Spleen (tissue), 7 donors: ENCODE measurements around the gene TUBD1.

Experiments used
- CTCF ChIP-seq, 11 experiments: fragments of 200-600 bp in 7 of 11; fragments of 450-650 bp in 4 of 11; sonication (generic) in 4 of 11; IDR thresholded peaks in 8 of 11; conservative IDR thresholded peaks in 3 of 11; 1 replicate in 7 of 11; 2 replicates in 4 of 11; pipeline versions ENCODE4 v1.4.0 to v1.8.0; 2016 to 2021; ENCODE audit warnings: antibody characterized with exemption in 11 of 11, inconsistent platforms in 4 of 11, mild to moderate bottlenecking in 1 of 11
- POLR2AphosphoS5 ChIP-seq, 3 donors: sonication (generic); formaldehyde crosslinking; IDR thresholded peaks; one replicate each; pipeline ENCODE4 v1.5.1; 2017; ENCODE audit warnings: antibody characterized with exemption in 3 of 3
- donor health status: DM: no; HTN: no; CAD: no; lungs with moderate emphysema.
- donor health status: DM: no; HTN: no; CAD: no.
- donor health status: DM: no; HTN: no; CAD: no.

GRCh38 chr17:59827721-59828477 lies 64.8 kb downstream of the TUBD1 start:
- TF ChIP-seq CTCF (IDR thresholded peaks at IDR 0.05 in 8 of 11, conservative IDR thresholded peaks at IDR 0.05 in 3 of 11), result no peak
- no peak for TF ChIP-seq POLR2AphosphoS5 (IDR thresholded peaks at IDR 0.05)
